ENCODE measurements around the gene MEOX1.

MEOX1 gene

GRCh38 chr17:43679401-43679800, 17.7 kb upstream of the MEOX1 start:
- no peak for DNase-seq

- DNase-seq = no peak
Observed at GRCh38 chr17:43676471-43676870, 14.7 kb upstream of the MEOX1 start.

GRCh38 chr17:43674394-43674793, 12.7 kb upstream of the MEOX1 start:
- no peak for DNase-seq

GRCh38 chr17:43673516-43674323, 12.0 kb upstream of the MEOX1 start:
- DNase-seq = peak; percentile 60

GRCh38 chr17:43671755-43672519, 10.2 kb upstream of the MEOX1 start:
- DNase-seq = no peak

GRCh38 chr17:43671031-43671692, 9.4 kb upstream of the MEOX1 start:
- peak; percentile 86 for DNase-seq

GRCh38 chr17:43670645-43671030, 8.9 kb upstream of the MEOX1 start:
- DNase-seq = no peak

GRCh38 chr17:43669971-43670644, 8.4 kb upstream of the MEOX1 start:
- peak; percentile 34 for DNase-seq

- no peak for DNase-seq
Observed at GRCh38 chr17:43667947-43668348, 6.2 kb upstream of the MEOX1 start.

GRCh38 chr17:43667506-43667905, 5.8 kb upstream of the MEOX1 start:
- no peak for DNase-seq

- DNase-seq = no peak
Observed at GRCh38 chr17:43665937-43666236, 4.2 kb upstream of the MEOX1 start.

- no peak for DNase-seq
Observed at GRCh38 chr17:43665084-43665936, 3.6 kb upstream of the MEOX1 start.

- DNase-seq = no peak
Observed at GRCh38 chr17:43664096-43664495, 2.4 kb upstream of the MEOX1 start.

- DNase-seq = no peak
Observed at GRCh38 chr17:43663383-43663782, 1.7 kb upstream of the MEOX1 start.

- DNase-seq = no peak
Observed at GRCh38 chr17:43662413-43663141, 855 bp upstream of the MEOX1 start.

- DNase-seq = no peak
Observed at GRCh38 chr17:43660816-43661493, 767 bp downstream of the MEOX1 start.

GRCh38 chr17:43659823-43660617, 1.7 kb downstream of the MEOX1 start:
- DNase-seq = no peak

- DNase-seq = no peak
Observed at GRCh38 chr17:43658900-43659299, 2.8 kb downstream of the MEOX1 start.

- DNase-seq = no peak
Observed at GRCh38 chr17:43655693-43656255, 5.9 kb downstream of the MEOX1 start.

- no peak for DNase-seq
Observed at GRCh38 chr17:43652124-43652480, 9.6 kb downstream of the MEOX1 start.
